Measurements from ENCODE around the gene LAMC3. TPM values are rescaled to one million over a fixed set of nuclear protein-coding genes. Genes with fewer than 3 reads are reported as not detected.

The LAMC3 gene
- total and polyA plus RNA-seq, 9 of the 15 experiments (the other 6 are each of a cell fraction or from before 2014, with no cell fraction given) = 0.10 TPM; not detected in 8

GRCh38 chr9:130996205-130996604 lies 12.8 kb upstream of the LAMC3 start:
- no peak for DNase-seq (ENCODE audit: extremely low read depth in 1 of 4, low spot score in 3 of 4)
- H4K20me1 ChIP-seq (replicated peaks; ENCODE audit: control insufficient read depth, insufficient read depth, low read length) = peaks cover 92% of the 10 kb centered on the region
- peak; percentile 81 for FAIRE-seq
- in situ Hi-C loops (cut with MboI) = loop anchor here (5.0 to 25.0 kb wide), 2 partner anchors 124 to 284 kb away; no protein-coding TSS in a partner anchor
- no peak overlapping the region for H2AFZ ChIP-seq (ENCODE audit: low read depth, low read length)
- ChIA-PET POLR2A (interaction anchor here (0.6 to 13.1 kb wide), 8 partner anchors 9 to 147 kb away, joined by 3 to 131 read pairs (median 6); partner anchors contain the start of gene LAMC3), CTCF (ENCODE audit: low intra/inter-chr PET ratio) (interaction anchor here (3.5 to 4.5 kb wide), 2 partner anchors 126 to 130 kb away, joined by 34 to 44 read pairs; no protein-coding TSS in a partner anchor)
- peaks cover 0 to 37% of the 10 kb centered on the region in 2 experiments; a peak in 3 of 5 replicates for H3K4me1 ChIP-seq (replicated peaks in 1 of 2; ENCODE audit: control insufficient read depth in 2 of 2, insufficient read depth in 2 of 2, low read length in 2 of 2)
- no peak overlapping the region for H3K9ac ChIP-seq (ENCODE audit: insufficient read depth in 1 of 2, low read depth in 2 of 2, low read length in 2 of 2)
- no peak for ATAC-seq
- H3K27ac ChIP-seq (ENCODE audit: extremely low read depth, low read depth, low read length) = no peak overlapping the region; the same call in 2 of the 3 replicates
- TF ChIP-seq ATF3 (IDR thresholded peaks at IDR 0.05) = no peak
- 0 out of 2 replicates have a peak, but pooled peaks have one; percentile 9 for TF ChIP-seq ATF3 (CRISPR knock-in tag; conservative IDR thresholded peaks at IDR 0.05)
- TF ChIP-seq SAFB (IDR thresholded peaks at IDR 0.05; ENCODE audit: borderline replicate concordance, low read depth, low read length) = no peak
- 0 out of 4 replicates have a peak, but pooled peaks of 1 of the 2 experiments have one; percentile 8 for TF ChIP-seq MLX (CRISPR knock-in tag; conservative IDR thresholded peaks at IDR 0.05)
- TF ChIP-seq HNRNPLL (IDR thresholded peaks at IDR 0.05; ENCODE audit: low read depth, low read length, poor library complexity, severe bottlenecking) = no peak
- no peak for TF ChIP-seq CTBP1 (IDR thresholded peaks at IDR 0.05; ENCODE audit: borderline replicate concordance)
- TF ChIP-seq E2F1 (CRISPR knock-in tag; IDR thresholded peaks at IDR 0.05) = peak; percentile 10; the same call in 1 of the 2 replicates
- peaks cover 3% of the 10 kb centered on the region for H3K9me1 ChIP-seq (ENCODE audit: control insufficient read depth, insufficient read depth, low read length)
- H3K79me2 ChIP-seq (ENCODE audit: control insufficient read depth, insufficient read depth, low read length) = no peaks in the 10 kb centered on the region
- H3K9me3 ChIP-seq (replicated peaks; ENCODE audit: control insufficient read depth, insufficient read depth, low read depth, low read length) = no peaks in the 10 kb centered on the region; the same call in 1 of the 2 replicates
- no peaks in the 10 kb centered on the region for H3K36me3 ChIP-seq (ENCODE audit: control insufficient read depth, insufficient read depth, low read length)
- H3K4me2 ChIP-seq (ENCODE audit: insufficient read depth, low read length) = no peak overlapping the region
- 10% methylated on average over 8 of the region's 8 CpGs for WGBS (ENCODE audit: insufficient coverage, low coverage, missing lambda C conversion rate)
- intact Hi-C loops (cut with micrococcal nuclease) = no loop called here
- no peak overlapping the region for H3K4me3 ChIP-seq
- BruUV-seq (replicated peaks) = no TSS peak
- peaks cover 77 to 98% of the 10 kb centered on the region in 2 experiments for H3K27me3 ChIP-seq (ENCODE audit: control insufficient read depth in 2 of 2, insufficient read depth in 2 of 2, low read length in 2 of 2)

All from K562 (cell line).